Aorta (tissue), 5 donors: Measurements from ENCODE around the gene ECEL1. TPM values are rescaled to one million over a fixed set of nuclear protein-coding genes. Genes with fewer than 3 reads are reported as not detected.
"Not testable (repeated sequence)": the region's sequence is repeated elsewhere in the genome, so short reads cannot be mapped to it uniquely, and the experiment has no call there.

Source experiments
- ATAC-seq: fragments of 200-7000 bp; cut with Tn5 transposase; one replicate; pipeline ENCODE4 v1.9.1; 2022; ENCODE audit warnings: moderate library complexity; ENCODE audit not compliant: low FRiP score
- DNase-seq, 2 donors: peaks; one replicate each; pipeline ENCODE4 v3.0.0-alpha.2; 2020
- H3K27ac ChIP-seq, 2 donors: one replicate each; pipeline ENCODE4 v1.5.1; 2013; ENCODE audit warnings: low read length in 2 of 2, mild to moderate bottlenecking in 2 of 2, moderate library complexity in 2 of 2, control low read depth in 1 of 2, inconsistent platforms in 1 of 2, low read depth in 1 of 2
- H3K27me3 ChIP-seq, 2 donors: one replicate each; pipeline ENCODE4 v1.6.1; 2013; ENCODE audit warnings: control low read depth in 1 of 2, low read length in 1 of 2, mild to moderate bottlenecking in 1 of 2, moderate library complexity in 1 of 2; ENCODE audit not compliant: insufficient read depth in 2 of 2, control insufficient read depth in 1 of 2
- H3K36me3 ChIP-seq, 2 donors: one replicate each; pipeline ENCODE4 v1.6.1; 2013; ENCODE audit warnings: control low read depth in 1 of 2, low read length in 1 of 2, mild to moderate bottlenecking in 1 of 2; ENCODE audit not compliant: insufficient read depth in 2 of 2, control insufficient read depth in 1 of 2
- H3K4me1 ChIP-seq, 2 donors: one replicate each; pipeline ENCODE4 v1.6.1; 2013; ENCODE audit warnings: low read length in 2 of 2, control low read depth in 1 of 2, mild to moderate bottlenecking in 1 of 2, moderate library complexity in 1 of 2; ENCODE audit not compliant: insufficient read depth in 2 of 2, control insufficient read depth in 1 of 2
- H3K4me3 ChIP-seq, 2 donors: one replicate each; pipeline ENCODE4 v1.5.1; 2013; ENCODE audit warnings: low read length in 2 of 2, control low read depth in 1 of 2, mild to moderate bottlenecking in 1 of 2
- H3K9me3 ChIP-seq: one replicate; pipeline ENCODE4 v1.6.1; 2013; ENCODE audit warnings: mild to moderate bottlenecking, low read length; ENCODE audit not compliant: control insufficient read depth
- WGBS, 2 donors: extraction: QIAGEN DNeasy Blood & Tissue Kit; methylation state at CpG; one replicate each; pipeline ENCODE4 v1.1.7; 2013; 5-methylcytosine and 5-hydroxymethylcytosine counted together
- intact Hi-C, 2 donors: fragments of 100-400 bp; cut with DNase I; formaldehyde crosslinking; loops; one replicate each; pipeline versions ENCODE4 v1.14.2 to v1.15.0; 2022
- polyA plus RNA-seq, 2 donors: library from polyadenylated mRNA; stranded (reverse); fragments of 200-250 nt; gene quantifications; one replicate each; pipeline ENCODE4 v1.2.3, GENCODE V29; 2013
- total RNA-seq, 2 donors: library from RNA; stranded (reverse); fragmentation: NEBNext Ultra II Directional; extraction: Animal tissue kit (Norgen Biotek cat#: 25700); gene quantifications; one replicate each; pipeline ENCODE4 v1.2.1, GENCODE V29; 2021
- donor health status: healthy with polysubstance abuse.
- donor health status: Bipolar disorder and iron deficiency.
- donor health status: DM: no; HTN: no; CAD: no.
- donor health status: DM: no; HTN: no; CAD: no.
- donor health status: DM: yes; HTN: yes; CAD: no.

ECEL1 gene
- total and polyA plus RNA-seq, 4 donors = 2.1 to 7.2 TPM; not detected in 2

- H3K9me3 ChIP-seq = no peaks in the 10 kb centered on the region
- H3K36me3 ChIP-seq = no peaks in the 10 kb centered on the region
- no peak overlapping the region for H3K27ac ChIP-seq
- no peaks in the 10 kb centered on the region for H3K4me1 ChIP-seq
- DNase-seq = no peak
- WGBS, 2 donors = 88 to 91% methylated on average over 12 of the region's 12 CpGs
- no peak for ATAC-seq
- no peaks in the 10 kb centered on the region for H3K27me3 ChIP-seq
- intact Hi-C loops = no loop called here
- no peak overlapping the region for H3K4me3 ChIP-seq
Measured at GRCh38 chr2:232434563-232435374, 52.9 kb downstream of the ECEL1 start.

- Histone ChIP-seq H3K9me3 (no peaks in the 10 kb centered on the region), H3K4me3 (no peak overlapping the region), H3K36me3 (no peaks in the 10 kb centered on the region), H3K27ac (no peak overlapping the region), H3K27me3 (no peaks in the 10 kb centered on the region), H3K4me1 (no peaks in the 10 kb centered on the region)
- ATAC-seq (no peak), DNase-seq (no peak)
- WGBS, 2 donors = 90 to 91% methylated on average over 9 of the region's 9 CpGs
- intact Hi-C loops = no loop called here
Measured at GRCh38 chr2:232434091-232434490, 53.5 kb downstream of the ECEL1 start.

- DNase-seq, H3K9me3 ChIP-seq, intact Hi-C loops, H3K27me3 ChIP-seq, ATAC-seq, H3K27ac ChIP-seq, H3K4me1 ChIP-seq, H3K36me3 ChIP-seq, H3K4me3 ChIP-seq: not testable (repeated sequence)
- WGBS, 2 donors = 89% methylated on average over 9 of the region's 9 CpGs
Measured at GRCh38 chr2:232433622-232434021, 54.0 kb downstream of the ECEL1 start.

GRCh38 chr2:232432598-232433184, 54.9 kb downstream of the ECEL1 start:
- H3K27ac ChIP-seq = no peak overlapping the region
- H3K36me3 ChIP-seq = no peaks in the 10 kb centered on the region
- intact Hi-C loops = no loop called here
- no peak for ATAC-seq
- H3K4me3 ChIP-seq = no peak overlapping the region
- no peaks in the 10 kb centered on the region for H3K4me1 ChIP-seq
- no peaks in the 10 kb centered on the region for H3K9me3 ChIP-seq
- DNase-seq = peak in 1 of 2 donors; percentile 30
- 75 to 78% methylated on average over 15 to 16 of the region's 16 CpGs for WGBS, 2 donors
- no peaks in the 10 kb centered on the region for H3K27me3 ChIP-seq

GRCh38 chr2:232431705-232432590, 55.7 kb downstream of the ECEL1 start:
- H3K4me3 ChIP-seq = no peak overlapping the region
- no peak overlapping the region for H3K27ac ChIP-seq
- H3K4me1 ChIP-seq = no peaks in the 10 kb centered on the region
- 87 to 88% methylated on average over 16 of the region's 16 CpGs for WGBS, 2 donors
- no peaks in the 10 kb centered on the region for H3K27me3 ChIP-seq
- no peaks in the 10 kb centered on the region for H3K9me3 ChIP-seq
- DNase-seq (no peak), ATAC-seq (no peak)
- no peaks in the 10 kb centered on the region for H3K36me3 ChIP-seq
- intact Hi-C loops = no loop called here

Other genes starting within 250 kb of the ECEL1 start
- not detected for gene ALPP, start 109.1 kb downstream of the ECEL1 start, total RNA-seq
- not detected for gene ALPP, start 109.1 kb downstream of the ECEL1 start, polyA plus RNA-seq
- gene ALPG, start 81.0 kb downstream of the ECEL1 start, total RNA-seq = not detected
- not detected for gene ALPG, start 81.0 kb downstream of the ECEL1 start, polyA plus RNA-seq
- not detected for gene ALPI, start 31.7 kb downstream of the ECEL1 start, total RNA-seq
- 10 to 100 TPM in 1 of 2 donors, under 1 TPM in 1; 0.18 to 19.9 TPM for gene ALPI, start 31.7 kb downstream of the ECEL1 start, polyA plus RNA-seq
- gene PRSS56, start 32.6 kb upstream of the ECEL1 start, total RNA-seq = not detected
- gene PRSS56, start 32.6 kb upstream of the ECEL1 start, polyA plus RNA-seq = not detected
- gene CHRND, start 38.3 kb upstream of the ECEL1 start, total RNA-seq = not detected
- not detected for gene CHRND, start 38.3 kb upstream of the ECEL1 start, polyA plus RNA-seq
- not detected for gene CHRNG, start 51.9 kb upstream of the ECEL1 start, total RNA-seq
- gene CHRNG, start 51.9 kb upstream of the ECEL1 start, polyA plus RNA-seq = not detected
- gene TIGD1, start 62.7 kb upstream of the ECEL1 start, total RNA-seq = 1 to 10 TPM; 2.3 to 3.3 TPM
- gene TIGD1, start 62.7 kb upstream of the ECEL1 start, polyA plus RNA-seq = 1 to 10 TPM in 1 of 2 donors, under 1 TPM in 1; 0.50 to 1.8 TPM
- gene EIF4E2, start 62.9 kb upstream of the ECEL1 start, total RNA-seq = 10 to 100 TPM; 51.9 to 58.4 TPM
- 10 to 100 TPM; 43.9 to 60.7 TPM for gene EIF4E2, start 62.9 kb upstream of the ECEL1 start, polyA plus RNA-seq
- gene EFHD1, start 145.8 kb upstream of the ECEL1 start, total RNA-seq = 100 to 1,000 TPM in 1 of 2 donors, 10 to 100 TPM in 1; 85.8 to 236 TPM
- 100 to 1,000 TPM; 135 to 146 TPM for gene EFHD1, start 145.8 kb upstream of the ECEL1 start, polyA plus RNA-seq
- 100 to 1,000 TPM in 1 of 2 donors, 10 to 100 TPM in 1; 74.0 to 100 TPM for gene GIGYF2, start 209.5 kb upstream of the ECEL1 start, total RNA-seq
- gene GIGYF2, start 209.5 kb upstream of the ECEL1 start, polyA plus RNA-seq = 10 to 100 TPM; 13.3 to 13.4 TPM